ENCODE results near the gene C15orf62. TPM values are rescaled to one million over a fixed set of nuclear protein-coding genes. Genes with fewer than 3 reads are reported as not detected.

Gene C15orf62
- total RNA-seq, 1 donor from 2014 or later, result 1.8 TPM

DNA sequence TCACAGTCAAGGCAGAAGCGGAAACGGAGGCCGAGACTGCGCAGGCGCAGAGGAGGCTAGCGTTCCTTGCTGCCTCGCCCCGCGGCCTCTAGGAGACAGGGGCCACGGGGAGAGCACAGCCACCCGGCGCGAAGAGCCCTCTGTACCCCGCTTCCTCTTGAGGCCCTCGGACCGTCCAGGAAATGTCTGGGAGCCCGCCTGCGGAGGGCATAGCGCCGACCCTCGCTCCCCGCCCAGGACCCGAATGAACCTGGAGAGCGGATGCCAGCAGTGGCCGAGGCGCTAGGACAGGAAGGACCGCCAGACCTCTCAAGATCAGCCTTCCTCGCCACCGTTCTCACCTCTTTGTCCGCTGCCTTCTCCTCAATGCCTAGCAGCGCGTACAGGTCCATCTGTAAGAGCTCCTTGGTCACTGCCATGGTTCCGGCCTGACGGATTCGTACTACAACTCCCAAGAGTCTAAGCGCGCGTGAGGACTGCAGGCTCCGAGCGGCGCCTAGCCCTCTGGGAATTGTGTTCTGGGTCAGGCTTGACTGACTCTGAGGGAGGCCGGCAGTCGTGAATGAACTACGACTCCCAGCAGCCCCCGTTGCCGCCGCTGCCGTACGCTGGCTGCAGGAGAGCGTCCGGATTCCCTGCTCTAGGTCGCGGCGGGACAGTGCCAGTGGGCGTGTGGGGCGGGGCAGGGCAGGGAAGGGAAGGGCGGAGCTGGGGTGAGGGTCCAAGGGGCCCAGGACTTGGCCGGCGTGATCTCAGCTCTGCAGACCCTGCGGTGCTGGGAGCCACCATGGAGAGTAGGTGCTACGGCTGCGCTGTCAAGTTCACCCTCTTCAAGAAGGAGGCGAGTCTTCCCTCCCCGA, 37.5 kb downstream of the C15orf62 start, which contains the start of the genes DNAJC17 and ZFYVE19:
TSS of gene DNAJC17 (minus strand) at position 446 of the 860 bp plus-strand sequence. CDS start at position 419, 27 bp downstream.
TSS of gene ZFYVE19 (plus strand) at position 62 of the 860 bp plus-strand sequence. CDS start at position 563, 501 bp downstream.
- Histone ChIP-seq H3K36me3 (ENCODE audit: control insufficient read depth, insufficient read depth, low read length) (peaks cover 5% of the 10 kb centered on the region), H3K27me3 (ENCODE audit: control insufficient read depth, insufficient read depth, low read length) (no peaks in the 10 kb centered on the region), H3K4me3 (ENCODE audit: low read depth, low read length) (peak within 1 kb of the TSS; percentile 85)
- no peak for TF ChIP-seq CTCF (IDR thresholded peaks at IDR 0.05; ENCODE audit: insufficient read depth, low read length, severe bottlenecking)
- FAIRE-seq, result no peak
- peak; percentile 95 for DNase-seq (ENCODE audit: low read depth)

DNA sequence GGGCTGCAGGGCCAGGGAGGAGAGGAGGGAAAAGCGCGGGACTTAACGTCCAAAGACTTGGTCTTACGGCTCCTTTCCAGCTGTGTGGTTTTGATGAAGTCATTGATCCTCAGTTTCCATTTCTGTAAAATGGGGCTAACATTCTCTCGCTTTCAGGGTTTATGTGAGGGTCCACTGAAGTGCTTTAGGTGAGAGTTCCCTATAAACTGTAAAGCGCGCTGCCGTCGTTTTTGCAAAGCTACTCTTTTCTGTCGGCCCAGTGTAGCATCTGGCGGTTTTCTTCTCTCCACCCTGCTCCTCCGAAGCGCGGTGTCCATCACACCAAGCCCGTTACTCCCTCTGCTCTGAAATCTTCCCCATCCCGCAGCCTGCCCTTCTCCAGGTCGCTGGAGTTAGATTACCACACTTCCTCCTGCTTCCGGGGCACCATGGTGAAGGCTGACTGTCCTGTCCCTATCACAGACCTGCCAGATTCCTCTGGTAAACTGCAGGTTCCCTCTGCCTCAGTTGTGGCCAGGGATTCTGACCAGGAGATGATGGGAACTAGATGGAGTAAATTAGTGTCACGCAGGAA, 38.2 kb downstream of the C15orf62 start:
- peak overlapping the region; percentile 85 for H3K4me3 ChIP-seq (ENCODE audit: low read depth, low read length)
- H3K27me3 ChIP-seq (ENCODE audit: control insufficient read depth, insufficient read depth, low read length), result no peaks in the 10 kb centered on the region
- no peak for FAIRE-seq
- H3K36me3 ChIP-seq (ENCODE audit: control insufficient read depth, insufficient read depth, low read length), result peaks cover 8% of the 10 kb centered on the region
- DNase-seq (ENCODE audit: low read depth), result no peak
- TF ChIP-seq CTCF (IDR thresholded peaks at IDR 0.05; ENCODE audit: insufficient read depth, low read length, severe bottlenecking), result no peak

DNA sequence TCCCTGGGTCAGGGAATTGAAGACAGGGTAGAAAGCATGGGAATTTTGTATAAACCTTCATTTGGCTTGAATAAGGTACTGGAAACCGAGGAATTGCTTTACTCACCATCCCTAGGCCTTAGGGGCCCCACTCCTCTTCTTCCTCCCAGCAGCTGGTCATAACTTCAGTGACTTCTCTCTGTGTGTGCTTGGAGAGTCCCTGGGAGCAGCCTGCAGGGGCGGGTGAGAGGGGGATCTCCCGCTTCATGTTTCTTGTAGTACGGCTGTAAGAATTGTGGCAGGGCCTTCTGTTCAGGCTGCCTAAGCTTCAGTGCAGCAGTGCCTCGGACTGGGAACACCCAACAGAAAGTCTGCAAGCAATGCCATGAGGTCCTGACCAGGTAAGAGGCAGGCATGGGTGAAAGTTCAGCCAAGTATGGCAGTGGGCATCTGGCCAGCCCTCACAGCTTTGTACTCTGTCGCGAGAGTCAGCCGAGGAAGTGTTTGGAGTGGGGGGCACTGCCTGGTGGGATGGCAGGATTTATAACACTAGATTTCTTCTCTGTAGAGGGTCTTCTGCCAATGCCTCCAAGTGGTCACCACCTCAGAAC, 39.2 kb downstream of the C15orf62 start:
- no peak for FAIRE-seq
- Histone ChIP-seq H3K36me3 (ENCODE audit: control insufficient read depth, insufficient read depth, low read length) (peaks cover 11% of the 10 kb centered on the region), H3K27me3 (ENCODE audit: control insufficient read depth, insufficient read depth, low read length) (no peaks in the 10 kb centered on the region), H3K4me3 (ENCODE audit: low read depth, low read length) (no peak overlapping the region)
- no peak for TF ChIP-seq CTCF (IDR thresholded peaks at IDR 0.05; ENCODE audit: insufficient read depth, low read length, severe bottlenecking)
- DNase-seq (ENCODE audit: low read depth), result no peak

DNA sequence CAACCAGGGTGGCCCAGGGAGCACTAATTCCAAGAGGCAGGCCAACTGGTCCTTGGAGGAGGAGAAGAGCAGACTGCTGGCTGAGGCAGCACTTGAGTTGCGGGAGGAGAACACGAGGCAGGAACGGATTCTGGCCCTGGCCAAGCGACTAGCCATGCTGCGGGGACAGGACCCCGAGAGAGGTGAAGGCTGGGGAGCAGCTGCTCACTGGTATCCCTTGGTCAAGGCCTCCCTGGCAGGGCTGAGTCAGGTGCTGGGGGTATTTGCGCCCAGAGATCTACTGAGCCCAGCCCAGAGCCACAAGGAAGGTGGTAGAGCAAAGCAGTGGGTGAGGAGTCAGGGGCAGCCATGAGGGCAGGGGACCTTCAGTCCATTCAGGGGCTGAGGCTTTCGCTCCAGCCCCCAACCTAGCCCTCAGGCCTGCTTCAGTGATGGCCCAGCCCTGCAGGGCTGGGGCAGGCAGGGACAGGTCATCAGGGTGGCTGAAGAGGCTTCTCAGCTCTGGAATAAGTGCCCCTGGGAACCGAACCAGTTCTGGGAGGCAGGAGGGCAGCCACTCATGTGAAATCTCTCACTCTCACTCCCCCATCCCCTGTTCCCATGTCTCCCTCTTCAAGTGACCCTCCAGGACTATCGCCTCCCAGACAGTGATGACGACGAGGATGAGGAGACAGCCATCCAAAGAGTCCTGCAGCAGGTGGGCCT, 43.1 kb downstream of the C15orf62 start:
- no peak for TF ChIP-seq CTCF (IDR thresholded peaks at IDR 0.05; ENCODE audit: insufficient read depth, low read length, severe bottlenecking)
- no peaks in the 10 kb centered on the region for H3K27me3 ChIP-seq (ENCODE audit: control insufficient read depth, insufficient read depth, low read length)
- DNase-seq (ENCODE audit: low read depth) (no peak), FAIRE-seq (no peak)
- H3K4me3 ChIP-seq (ENCODE audit: low read depth, low read length), result no peak overlapping the region
- peaks cover 13% of the 10 kb centered on the region for H3K36me3 ChIP-seq (ENCODE audit: control insufficient read depth, insufficient read depth, low read length)

DNA sequence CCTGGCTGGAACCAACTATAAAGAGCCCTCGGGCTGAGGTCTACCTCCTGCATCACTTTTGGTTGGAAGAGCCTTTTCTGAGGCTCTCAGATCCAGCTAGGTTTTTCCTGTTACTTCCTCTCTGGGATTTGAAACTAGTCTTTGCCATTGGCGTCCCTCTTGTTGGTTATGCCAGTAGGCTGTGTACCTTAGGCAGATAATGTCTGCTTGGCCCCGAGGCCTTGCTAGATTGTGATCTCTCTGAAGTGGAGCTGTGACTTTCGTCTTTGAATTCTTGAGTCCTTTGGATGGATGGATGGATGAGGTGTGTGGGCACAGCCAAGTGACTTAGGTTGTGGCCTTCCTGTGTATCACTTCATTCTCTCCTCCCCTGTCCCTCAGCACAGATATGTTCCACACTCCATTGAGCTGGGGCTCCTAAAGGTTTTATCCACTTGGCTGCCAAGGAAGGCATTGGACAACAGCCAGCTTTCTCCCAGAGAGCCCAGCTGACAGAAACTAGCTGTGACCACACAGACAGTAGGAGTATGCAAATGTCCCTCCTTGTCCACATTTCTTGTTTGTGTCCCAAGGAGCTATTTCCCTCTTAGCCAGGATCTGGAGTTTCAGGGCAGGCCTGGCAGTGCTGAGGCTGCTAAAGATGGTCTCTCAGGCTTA, 45.4 kb downstream of the C15orf62 start:
- Histone ChIP-seq H3K27me3 (ENCODE audit: control insufficient read depth, insufficient read depth, low read length) (no peaks in the 10 kb centered on the region), H3K36me3 (ENCODE audit: control insufficient read depth, insufficient read depth, low read length) (peaks cover 13% of the 10 kb centered on the region), H3K4me3 (ENCODE audit: low read depth, low read length) (no peak overlapping the region)
- DNase-seq (ENCODE audit: low read depth) (no peak), FAIRE-seq (no peak)
- TF ChIP-seq CTCF (IDR thresholded peaks at IDR 0.05; ENCODE audit: insufficient read depth, low read length, severe bottlenecking), result no peak
